Stimulated activated CD4-positive, alpha-beta T cell treated with anti-CD3 and anti-CD28 coated beads, Interleukin-12 subunit alpha, Interleukin-12 subunit beta, amount 100 ng/mL, for 24 hours (primary cell): Measurements from ENCODE around the gene KCNJ6.

Source experiments
- DNase-seq, 2 experiments: peaks; one replicate each; pipeline ENCODE4 v3.0.0-alpha.2; 2020; ENCODE audit warnings: low read depth in 2 of 2

Gene KCNJ6

GRCh38 chr21:37821092-37821491 is 95.2 kb downstream of the KCNJ6 start:
- DNase-seq, result no peak

GRCh38 chr21:37819372-37819771 is 96.9 kb downstream of the KCNJ6 start:
- DNase-seq, result no peak

GRCh38 chr21:37817242-37817641 is 99.0 kb downstream of the KCNJ6 start:
- DNase-seq, result no peak

GRCh38 chr21:37815893-37816292 is 100.4 kb downstream of the KCNJ6 start:
- DNase-seq, result no peak

GRCh38 chr21:37811711-37812110 is 104.5 kb downstream of the KCNJ6 start:
- DNase-seq, result no peak

- DNase-seq, result no peak
Observed at GRCh38 chr21:37808261-37808660, 108.0 kb downstream of the KCNJ6 start.

- DNase-seq, result no peak
Observed at GRCh38 chr21:37805266-37805665, 111.0 kb downstream of the KCNJ6 start.

- no peak for DNase-seq
Observed at GRCh38 chr21:37804001-37804400, 112.3 kb downstream of the KCNJ6 start.

- no peak for DNase-seq
Observed at GRCh38 chr21:37803101-37803651, 113.1 kb downstream of the KCNJ6 start.

GRCh38 chr21:37800456-37801061 is 115.7 kb downstream of the KCNJ6 start:
- DNase-seq, result no peak

- no peak for DNase-seq
Observed at GRCh38 chr21:37800057-37800455, 116.2 kb downstream of the KCNJ6 start.

- DNase-seq, result no peak
Observed at GRCh38 chr21:37799211-37800056, 116.8 kb downstream of the KCNJ6 start.

GRCh38 chr21:37797403-37797802 is 118.9 kb downstream of the KCNJ6 start:
- DNase-seq, result no peak

- DNase-seq, result no peak
Observed at GRCh38 chr21:37796011-37796410, 120.2 kb downstream of the KCNJ6 start.

- DNase-seq, result no peak
Observed at GRCh38 chr21:37793660-37794059, 122.6 kb downstream of the KCNJ6 start.

GRCh38 chr21:37792046-37792445 is 124.2 kb downstream of the KCNJ6 start:
- DNase-seq, result no peak

- DNase-seq, result no peak
Observed at GRCh38 chr21:37790905-37791304, 125.4 kb downstream of the KCNJ6 start.

GRCh38 chr21:37788503-37788902 is 127.8 kb downstream of the KCNJ6 start:
- no peak for DNase-seq

- DNase-seq, result no peak
Observed at GRCh38 chr21:37787456-37787855, 128.8 kb downstream of the KCNJ6 start.

GRCh38 chr21:37784591-37785318 is 131.5 kb downstream of the KCNJ6 start:
- DNase-seq, result no peak

GRCh38 chr21:37783016-37783415 is 133.2 kb downstream of the KCNJ6 start:
- DNase-seq, result no peak
